ENCODE data around the gene ZNF488.

DNA sequence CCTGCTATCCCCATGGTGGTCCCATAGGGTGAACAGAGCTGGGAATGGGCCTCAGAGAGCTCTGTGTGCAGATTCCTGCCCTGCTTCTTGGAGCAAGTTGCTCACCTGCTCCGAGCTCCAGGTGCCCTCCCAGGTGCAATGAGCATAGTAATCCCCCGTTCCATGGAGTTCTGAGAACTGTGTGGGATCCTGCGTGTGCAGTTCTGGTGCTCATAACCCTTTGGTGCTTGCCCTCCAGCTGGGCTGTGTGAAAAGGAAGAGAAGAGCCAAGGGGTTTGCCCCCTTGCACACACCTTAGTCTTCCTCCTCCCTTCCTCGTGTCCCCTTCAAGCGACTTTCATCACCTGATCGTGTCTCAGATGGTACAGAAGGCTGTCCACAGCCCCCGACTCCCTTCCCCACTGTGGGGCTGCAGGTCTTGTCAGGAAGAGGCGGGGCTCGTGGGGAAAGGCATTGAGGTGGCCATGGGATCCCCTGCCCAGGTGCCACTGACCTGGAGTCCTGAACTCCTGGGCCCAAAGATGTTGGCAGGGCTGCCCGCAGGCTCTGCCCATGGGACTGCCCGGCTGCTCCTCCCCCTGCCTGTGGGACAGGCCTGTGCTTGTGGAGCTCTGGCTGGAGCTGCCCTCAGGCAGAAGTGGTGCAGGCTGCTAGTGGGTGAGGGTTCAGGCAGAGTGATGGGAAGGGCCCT lies 21.9 kb upstream of the ZNF488 start:
- TF ChIP-seq POLR2AphosphoS5 (IDR thresholded peaks at IDR 0.05) (no peak), CTCF (IDR thresholded peaks at IDR 0.05) (no peak), POLR2A (IDR thresholded peaks at IDR 0.05) (no peak), EP300 (IDR thresholded peaks at IDR 0.05) (no peak)
